Neural crest cell (in vitro differentiated cells): ENCODE results near the gene OTC. TPM values are rescaled to one million over a fixed set of nuclear protein-coding genes. Genes with fewer than 3 reads are reported as not detected.

Experiments
- DNase-seq: peaks from one replicate; pipeline ENCODE4 v3.0.0; 2021; ENCODE audit warnings: low read depth, mixed read lengths, low spot score
- H3K27ac Mint-ChIP-seq: one replicate; pipeline ENCODE4 v1.8.0; 2021; ENCODE audit warnings: mild to moderate bottlenecking, mixed read lengths; ENCODE audit not compliant: unreplicated experiment
- H3K27me3 Mint-ChIP-seq: 2 replicates; pipeline ENCODE4 v1.8.0; 2021; ENCODE audit warnings: low read depth, mild to moderate bottlenecking, mixed read lengths
- H3K36me3 Mint-ChIP-seq: 2 replicates; pipeline ENCODE4 v1.8.0; 2021; ENCODE audit warnings: low read depth, mild to moderate bottlenecking, mixed read lengths
- H3K4me1 Mint-ChIP-seq: 2 replicates; pipeline ENCODE4 v1.8.0; 2021; ENCODE audit warnings: mixed read lengths
- H3K4me3 Mint-ChIP-seq: one replicate; pipeline ENCODE4 v1.8.0; 2021; ENCODE audit warnings: mild to moderate bottlenecking, mixed read lengths
- H3K9me3 Mint-ChIP-seq: 2 replicates; pipeline ENCODE4 v1.8.0; 2021; ENCODE audit warnings: mixed read lengths
- total RNA-seq: library from RNA; stranded (reverse); gene quantifications from 2 replicates; pipeline ENCODE4 v1.2.1, GENCODE V29; 2021
- TF ChIP-seq, protein P1 (sequence below): fragments of 200-600 bp; sonication (generic); conservative IDR thresholded peaks from 2 replicates; pipeline ENCODE4 v1.5.0; 2021; ENCODE audit warnings: antibody characterized with exemption, mild to moderate bottlenecking

Gene OTC
- total RNA-seq, 1 donor from 2014 or later: 0.14 TPM

DNA sequence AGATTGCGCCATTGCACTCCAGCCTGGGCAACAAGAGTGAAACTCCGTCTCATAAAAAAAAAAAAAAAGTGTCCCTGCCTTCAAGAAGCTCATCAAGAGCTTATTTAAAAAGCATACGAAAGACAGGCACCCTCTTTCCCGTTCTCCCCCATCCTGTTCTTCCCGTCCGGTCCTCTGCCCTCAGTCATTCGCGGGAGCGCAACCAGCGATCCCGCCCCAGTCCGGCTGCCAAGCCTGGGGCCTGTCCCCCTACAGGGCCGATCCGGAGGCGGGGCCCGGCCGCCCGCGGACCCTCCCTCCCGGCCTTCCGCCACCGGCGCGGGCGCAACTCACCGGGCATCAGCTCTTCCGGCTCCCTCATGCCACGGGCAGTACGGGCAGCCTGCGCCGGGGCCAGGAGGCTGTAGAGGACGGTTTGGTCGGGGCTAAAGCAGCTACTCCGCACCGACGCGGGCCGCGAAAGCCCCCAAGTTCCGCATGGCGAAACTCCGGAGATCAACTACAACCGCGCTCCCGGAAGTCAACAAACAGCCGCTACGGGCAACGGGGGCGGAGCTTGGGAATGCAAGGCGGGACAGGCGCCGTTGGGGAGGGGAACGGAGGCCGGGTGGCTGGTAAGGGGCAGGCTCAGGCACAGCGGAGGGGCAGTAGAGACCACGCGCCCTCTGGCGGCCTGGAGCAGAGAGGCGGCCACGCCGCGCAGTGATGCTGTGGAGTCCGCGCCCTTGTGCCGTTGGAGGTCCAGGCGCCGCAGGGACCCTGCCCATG lies 25.2 kb upstream of the OTC start, which contains the start of gene RPGR:
RPGR (minus strand) TSS at position 503 of the 768 bp plus-strand sequence; CDS start at position 361, 142 bp downstream.
- peak within 1 kb of the TSS; percentile 95 for H3K4me3 Mint-ChIP-seq
- peak; percentile 83 for DNase-seq
- peaks cover 4% of the 10 kb centered on the region for H3K9me3 Mint-ChIP-seq
- no peaks in the 10 kb centered on the region for H3K36me3 Mint-ChIP-seq
- TF ChIP-seq, protein P1, sequence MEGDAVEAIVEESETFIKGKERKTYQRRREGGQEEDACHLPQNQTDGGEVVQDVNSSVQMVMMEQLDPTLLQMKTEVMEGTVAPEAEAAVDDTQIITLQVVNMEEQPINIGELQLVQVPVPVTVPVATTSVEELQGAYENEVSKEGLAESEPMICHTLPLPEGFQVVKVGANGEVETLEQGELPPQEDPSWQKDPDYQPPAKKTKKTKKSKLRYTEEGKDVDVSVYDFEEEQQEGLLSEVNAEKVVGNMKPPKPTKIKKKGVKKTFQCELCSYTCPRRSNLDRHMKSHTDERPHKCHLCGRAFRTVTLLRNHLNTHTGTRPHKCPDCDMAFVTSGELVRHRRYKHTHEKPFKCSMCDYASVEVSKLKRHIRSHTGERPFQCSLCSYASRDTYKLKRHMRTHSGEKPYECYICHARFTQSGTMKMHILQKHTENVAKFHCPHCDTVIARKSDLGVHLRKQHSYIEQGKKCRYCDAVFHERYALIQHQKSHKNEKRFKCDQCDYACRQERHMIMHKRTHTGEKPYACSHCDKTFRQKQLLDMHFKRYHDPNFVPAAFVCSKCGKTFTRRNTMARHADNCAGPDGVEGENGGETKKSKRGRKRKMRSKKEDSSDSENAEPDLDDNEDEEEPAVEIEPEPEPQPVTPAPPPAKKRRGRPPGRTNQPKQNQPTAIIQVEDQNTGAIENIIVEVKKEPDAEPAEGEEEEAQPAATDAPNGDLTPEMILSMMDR: peak; percentile 73
- peaks cover 16% of the 10 kb centered on the region for H3K4me1 Mint-ChIP-seq
- peak within 1 kb of the TSS; percentile 99 for H3K27ac Mint-ChIP-seq
- no peaks in the 10 kb centered on the region for H3K27me3 Mint-ChIP-seq

DNA sequence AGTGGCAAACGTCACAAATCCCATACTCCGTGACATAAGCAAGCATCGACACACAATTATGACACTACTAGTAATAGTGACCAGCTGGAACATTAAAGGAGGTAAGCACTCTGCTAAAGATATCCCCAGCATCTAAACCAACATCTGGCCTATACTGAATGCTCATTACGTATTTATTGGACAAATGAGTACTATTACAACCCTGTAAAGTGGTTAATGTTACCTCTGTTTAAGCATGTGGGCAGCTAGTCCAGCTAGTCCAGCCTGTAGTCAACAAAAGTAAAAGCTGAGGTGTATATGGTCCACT lies 24.7 kb upstream of the OTC start:
- no peak overlapping the region for H3K27ac Mint-ChIP-seq
- H3K4me1 Mint-ChIP-seq: peaks cover 16% of the 10 kb centered on the region
- no peaks in the 10 kb centered on the region for H3K27me3 Mint-ChIP-seq
- DNase-seq: no peak
- peak overlapping the region; percentile 95 for H3K4me3 Mint-ChIP-seq
- H3K9me3 Mint-ChIP-seq: peaks cover 4% of the 10 kb centered on the region
- H3K36me3 Mint-ChIP-seq: no peaks in the 10 kb centered on the region
- TF ChIP-seq, protein P1: no peak

DNA sequence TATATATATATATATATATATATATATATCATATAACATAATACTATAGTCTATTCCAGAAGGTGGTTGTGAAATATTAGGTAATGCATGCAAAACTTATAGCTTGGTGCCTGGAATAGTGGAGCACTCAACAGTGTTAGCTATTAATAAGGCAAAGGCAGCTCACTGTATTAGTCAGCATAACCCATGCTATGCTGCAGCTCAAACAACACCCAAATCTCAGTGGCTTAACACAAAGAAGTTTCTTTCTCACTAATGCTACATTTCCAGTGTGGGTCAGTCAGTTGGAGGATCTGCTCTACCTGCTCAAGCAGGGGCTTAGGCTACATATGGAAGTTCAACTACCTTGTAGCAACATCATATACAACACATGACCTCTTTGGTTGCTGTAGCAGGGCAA lies 19.9 kb upstream of the OTC start:
- peaks cover 13% of the 10 kb centered on the region for H3K4me1 Mint-ChIP-seq
- no peak for DNase-seq
- H3K9me3 Mint-ChIP-seq: peaks cover 7% of the 10 kb centered on the region
- H3K4me3 Mint-ChIP-seq: no peak overlapping the region
- no peaks in the 10 kb centered on the region for H3K36me3 Mint-ChIP-seq
- TF ChIP-seq, protein P1: no peak
- H3K27ac Mint-ChIP-seq: no peak overlapping the region
- H3K27me3 Mint-ChIP-seq: no peaks in the 10 kb centered on the region

DNA sequence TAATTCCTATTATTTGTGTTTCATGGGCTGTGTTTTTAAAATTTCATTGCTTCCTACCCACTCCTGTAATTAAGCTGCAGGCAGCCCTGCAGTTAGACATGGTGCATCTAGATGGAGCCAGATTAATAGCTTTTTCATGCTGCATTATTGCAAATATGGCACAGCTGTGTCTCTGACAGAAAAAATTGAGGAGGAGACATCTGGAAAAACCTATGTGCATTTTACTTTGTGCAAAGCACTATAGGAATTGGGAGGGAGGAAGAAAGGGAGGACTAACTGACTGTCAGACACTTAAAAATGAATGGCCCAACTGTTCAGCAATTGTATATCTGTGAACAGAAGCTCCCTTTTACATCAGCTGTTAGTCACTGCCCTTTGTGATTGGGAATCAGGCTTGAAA lies 17.0 kb upstream of the OTC start:
- peaks cover 3% of the 10 kb centered on the region for H3K9me3 Mint-ChIP-seq
- TF ChIP-seq, protein P1: no peak

DNA sequence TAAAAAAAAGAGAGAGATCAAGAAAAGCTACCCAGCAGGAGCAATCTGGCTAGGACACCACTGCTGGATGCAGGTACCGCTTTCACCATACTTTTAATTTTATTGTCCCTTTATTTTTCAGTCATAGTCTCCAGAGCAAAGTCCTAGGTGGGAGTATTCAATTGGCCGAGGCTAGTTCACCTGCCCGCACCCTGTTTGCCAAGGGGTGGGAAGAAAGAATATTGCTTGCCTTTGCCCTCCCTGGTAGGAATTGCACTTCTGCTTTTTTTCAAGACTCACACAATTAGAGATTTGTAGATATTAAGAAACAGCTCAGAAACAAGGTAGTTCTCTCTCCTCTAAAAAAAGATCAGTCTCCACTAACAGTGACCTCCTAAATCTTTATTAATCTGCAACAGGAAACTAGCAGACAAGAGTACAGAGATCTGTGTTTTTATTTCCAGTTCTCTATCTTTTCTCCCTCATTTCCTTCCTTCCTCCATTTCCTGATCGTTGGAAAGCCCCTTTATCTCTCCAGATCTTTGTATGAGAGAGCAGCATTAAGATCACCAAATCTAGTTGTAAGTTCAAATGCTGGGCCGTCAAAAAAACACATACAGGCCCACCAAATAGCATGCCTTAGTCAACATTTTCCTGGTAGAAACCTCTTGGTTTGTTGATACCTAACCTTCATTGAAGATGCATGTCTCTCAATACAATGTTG lies 15.7 kb upstream of the OTC start:
- H3K27me3 Mint-ChIP-seq: no peaks in the 10 kb centered on the region
- H3K36me3 Mint-ChIP-seq: no peaks in the 10 kb centered on the region
- H3K4me1 Mint-ChIP-seq: peaks cover 10% of the 10 kb centered on the region
- TF ChIP-seq, protein P1: no peak
- no peak overlapping the region for H3K4me3 Mint-ChIP-seq
- DNase-seq: no peak
- peak overlapping the region; percentile 71 for H3K27ac Mint-ChIP-seq
- peaks cover 3% of the 10 kb centered on the region for H3K9me3 Mint-ChIP-seq

More for the DNA sequence above, 17.0 kb upstream of the OTC start:
- no peak overlapping the region for H3K27ac Mint-ChIP-seq
- H3K36me3 Mint-ChIP-seq: no peaks in the 10 kb centered on the region
- H3K27me3 Mint-ChIP-seq: no peaks in the 10 kb centered on the region
- H3K4me1 Mint-ChIP-seq: peaks cover 10% of the 10 kb centered on the region
- no peak for DNase-seq
- no peak overlapping the region for H3K4me3 Mint-ChIP-seq
